H7 (cell line): ENCODE data around the gene CCDC57. TPM values are rescaled to one million over a fixed set of nuclear protein-coding genes. Genes with fewer than 3 reads are reported as not detected.

Source experiments
- DNase-seq: peaks from one replicate; pipeline ENCODE4 v3.0.0; 2012
- H3K27me3 ChIP-seq: 2 replicates; pipeline ENCODE4 v1.6.0; 2011; ENCODE audit warnings: mild to moderate bottlenecking, low read length; ENCODE audit not compliant: control insufficient read depth, insufficient read depth
- H3K36me3 ChIP-seq: replicated peaks from 2 replicates; pipeline ENCODE4 v1.5.1; 2011; ENCODE audit warnings: low read length; ENCODE audit not compliant: control insufficient read depth, insufficient read depth
- H3K4me3 ChIP-seq: 2 replicates; pipeline ENCODE4 v1.5.1; 2011; ENCODE audit warnings: low read depth, mild to moderate bottlenecking, control low read depth, low read length, moderate library complexity; ENCODE audit not compliant: insufficient read depth
- total RNA-seq: library from RNA; depleted of rRNA; stranded (reverse); fragments of >200 nt; shearing (Covaris generic); gene quantifications from 2 replicates; pipeline ENCODE4 v1.2.3, GENCODE V29; 2014

The CCDC57 gene
- total RNA-seq, 1 experiment from 2014 or later: 3.7 TPM

GRCh38 chr17:82100502-82101298, 111.9 kb downstream of the CCDC57 start:
- H3K36me3 ChIP-seq: peaks cover 4% of the 10 kb centered on the region
- H3K4me3 ChIP-seq: no peak overlapping the region
- no peak for DNase-seq
- no peaks in the 10 kb centered on the region for H3K27me3 ChIP-seq

GRCh38 chr17:82098939-82099763, 113.5 kb downstream of the CCDC57 start:
- DNase-seq: peak; percentile 87
- no peaks in the 10 kb centered on the region for H3K27me3 ChIP-seq
- peaks cover 13% of the 10 kb centered on the region for H3K36me3 ChIP-seq
- peak overlapping the region; percentile 69 for H3K4me3 ChIP-seq

GRCh38 chr17:82098169-82098938, 114.3 kb downstream of the CCDC57 start, which contains the start of gene FASN:
TSS of gene FASN (minus strand) at chr17:82098236. CDS start at chr17:82096445, 1,791 bp downstream.
- H3K27me3 ChIP-seq: no peaks in the 10 kb centered on the region
- peak within 1 kb of the TSS; percentile 85 for H3K4me3 ChIP-seq
- DNase-seq: peak; percentile 100
- peaks cover 19% of the 10 kb centered on the region for H3K36me3 ChIP-seq

GRCh38 chr17:82097919-82098168, 114.8 kb downstream of the CCDC57 start:
- DNase-seq: no peak
- Histone ChIP-seq H3K36me3 (peaks cover 22% of the 10 kb centered on the region), H3K4me3 (peak overlapping the region; percentile 85), H3K27me3 (no peaks in the 10 kb centered on the region)

GRCh38 chr17:82097184-82097918, 115.3 kb downstream of the CCDC57 start:
- H3K36me3 ChIP-seq: peaks cover 22% of the 10 kb centered on the region
- H3K4me3 ChIP-seq: peak overlapping the region; percentile 85
- H3K27me3 ChIP-seq: no peaks in the 10 kb centered on the region
- DNase-seq: peak; percentile 92

GRCh38 chr17:82096709-82097183, 115.9 kb downstream of the CCDC57 start:
- Histone ChIP-seq H3K4me3 (peak overlapping the region; percentile 85), H3K36me3 (peaks cover 26% of the 10 kb centered on the region), H3K27me3 (no peaks in the 10 kb centered on the region)
- no peak for DNase-seq

- H3K4me3 ChIP-seq: peak overlapping the region; percentile 85
- H3K36me3 ChIP-seq: peaks cover 28% of the 10 kb centered on the region
- no peaks in the 10 kb centered on the region for H3K27me3 ChIP-seq
- DNase-seq: no peak
These were observed 116.6 kb downstream of the CCDC57 start for GRCh38 chr17:82095777-82096708.

- H3K36me3 ChIP-seq: peaks cover 33% of the 10 kb centered on the region
- DNase-seq: no peak
- no peaks in the 10 kb centered on the region for H3K27me3 ChIP-seq
- no peak overlapping the region for H3K4me3 ChIP-seq
These were observed 117.5 kb downstream of the CCDC57 start for GRCh38 chr17:82094931-82095776.

GRCh38 chr17:82092995-82093751, 119.5 kb downstream of the CCDC57 start:
- DNase-seq: no peak
- Histone ChIP-seq H3K4me3 (no peak overlapping the region), H3K27me3 (no peaks in the 10 kb centered on the region), H3K36me3 (peaks cover 44% of the 10 kb centered on the region)

- no peak for DNase-seq
- peaks cover 44% of the 10 kb centered on the region for H3K36me3 ChIP-seq
- H3K4me3 ChIP-seq: no peak overlapping the region
- H3K27me3 ChIP-seq: no peaks in the 10 kb centered on the region
These were observed 120.0 kb downstream of the CCDC57 start for GRCh38 chr17:82092628-82092994.

- H3K36me3 ChIP-seq: peaks cover 47% of the 10 kb centered on the region
These were observed 120.5 kb downstream of the CCDC57 start for GRCh38 chr17:82092094-82092586.

More at GRCh38 chr17:82092094-82092586, 120.5 kb downstream of the CCDC57 start:
- no peak for DNase-seq
- Histone ChIP-seq H3K27me3 (no peaks in the 10 kb centered on the region), H3K4me3 (no peak overlapping the region)
